OCI-LY1 (cell line): ENCODE results near the gene IFRD2.

Experiments
- H2AFZ ChIP-seq: fragments of 200-600 bp; sonication (generic), shearing (Covaris generic); 2 replicates; pipeline ENCODE4 v1.6.0; 2014; ENCODE audit warnings: antibody characterized with exemption, mild to moderate bottlenecking, low read length
- H3F3A ChIP-seq: fragments of 200-600 bp; sonication (generic), shearing (Covaris generic); 2 replicates; pipeline ENCODE4 v1.6.0; 2014; ENCODE audit warnings: mild to moderate bottlenecking, antibody characterized with exemption, low read length, moderate library complexity; ENCODE audit not compliant: insufficient read depth
- H3K27ac ChIP-seq: fragments of 200-600 bp; sonication (generic); 2 replicates; pipeline ENCODE4 v1.5.1; 2014; ENCODE audit warnings: low read length, mixed run types, mild to moderate bottlenecking, low read depth; ENCODE audit not compliant: poor library complexity, severe bottlenecking
- H3K27me3 ChIP-seq: fragments of 200-600 bp; sonication (generic); 2 replicates; pipeline ENCODE4 v1.6.0; 2014; ENCODE audit warnings: antibody characterized with exemption, mild to moderate bottlenecking, low read length, moderate library complexity; ENCODE audit not compliant: insufficient read depth
- H3K36me3 ChIP-seq: fragments of 200-600 bp; sonication (generic); 2 replicates; pipeline ENCODE4 v1.6.1; 2014; ENCODE audit warnings: mild to moderate bottlenecking, antibody characterized with exemption, low read length, moderate library complexity, mixed read lengths; ENCODE audit not compliant: insufficient read depth
- H3K4me1 ChIP-seq: fragments of 200-600 bp; sonication (generic); 2 replicates; pipeline ENCODE4 v1.5.1; 2014; ENCODE audit warnings: mild to moderate bottlenecking, low read length, moderate library complexity; ENCODE audit not compliant: insufficient read depth, severe bottlenecking
- H3K4me2 ChIP-seq: fragments of 200-600 bp; sonication (generic), shearing (Covaris generic); 2 replicates; pipeline ENCODE4 v1.6.1; 2014; ENCODE audit warnings: low read length
- H3K4me3 ChIP-seq: fragments of 200-600 bp; sonication (generic); 2 replicates; pipeline ENCODE4 v1.5.1; 2014; ENCODE audit warnings: low read length, low read depth, mild to moderate bottlenecking, mixed read lengths; ENCODE audit not compliant: poor library complexity, severe bottlenecking
- H3K79me2 ChIP-seq: fragments of 200-600 bp; shearing (Covaris generic); 2 replicates; pipeline ENCODE4 v1.6.1; 2016; ENCODE audit warnings: mixed run types, low read length, mixed read lengths; ENCODE audit not compliant: insufficient read depth
- H3K9ac ChIP-seq: fragments of 200-600 bp; sonication (generic), shearing (Covaris generic); 2 replicates; pipeline ENCODE4 v1.6.1; 2014; ENCODE audit warnings: mild to moderate bottlenecking, low read length, mixed read lengths
- H3K9me2 ChIP-seq: fragments of 200-600 bp; sonication (generic), shearing (Covaris generic); 2 replicates; pipeline ENCODE4 v1.6.1; 2014; ENCODE audit warnings: low read depth, mild to moderate bottlenecking, low read length, mixed read lengths
- H3K9me3 ChIP-seq: fragments of 200-600 bp; shearing (Covaris generic); 2 replicates; pipeline ENCODE4 v1.6.1; 2014; ENCODE audit warnings: low read length, mixed read lengths
- H4K20me1 ChIP-seq: fragments of 200-600 bp; sonication (generic), shearing (Covaris generic); 2 replicates; pipeline ENCODE4 v1.6.0; 2016; ENCODE audit warnings: mild to moderate bottlenecking, low read length; ENCODE audit not compliant: insufficient read depth
- CTCF ChIP-seq: fragments of 200-600 bp; sonication (generic), shearing (Covaris generic); IDR thresholded peaks from 2 replicates; pipeline ENCODE4 v1.5.1; 2017; ENCODE audit warnings: mild to moderate bottlenecking, antibody characterized with exemption, low read length, moderate library complexity, mixed read lengths
- EZH2 ChIP-seq: fragments of 200-600 bp; sonication (generic), shearing (Covaris generic); IDR thresholded peaks from 2 replicates; pipeline ENCODE4 v1.8.0; 2017; ENCODE audit warnings: borderline replicate concordance, mixed run types, mild to moderate bottlenecking, antibody characterized with exemption, low read length, moderate library complexity, mixed read lengths

The IFRD2 gene

GRCh38 chr3:50251220-50251619 is 41.0 kb downstream of the IFRD2 start:
- Histone ChIP-seq H2AFZ (no peak overlapping the region), H4K20me1 (no peaks in the 10 kb centered on the region), H3K9ac (no peak overlapping the region), H3F3A (no peaks in the 10 kb centered on the region), H3K27me3 (no peaks in the 10 kb centered on the region), H3K36me3 (peaks cover 38% of the 10 kb centered on the region; the same call in 1 of the 2 replicates), H3K9me3 (no peaks in the 10 kb centered on the region), H3K9me2 (no peaks in the 10 kb centered on the region), H3K79me2 (peaks cover 7% of the 10 kb centered on the region; the same call in 1 of the 2 replicates), H3K4me1 (peaks cover 14% of the 10 kb centered on the region), H3K4me2 (no peak overlapping the region), H3K27ac (no peak overlapping the region), H3K4me3 (no peak overlapping the region)
- TF ChIP-seq CTCF (no peak), EZH2 (no peak)

GRCh38 chr3:50250514-50250913 is 41.7 kb downstream of the IFRD2 start:
- Histone ChIP-seq H3K79me2 (peaks cover 7% of the 10 kb centered on the region; the same call in 1 of the 2 replicates), H3K4me3 (no peak overlapping the region), H4K20me1 (no peaks in the 10 kb centered on the region), H3K9me2 (no peaks in the 10 kb centered on the region), H3F3A (no peaks in the 10 kb centered on the region), H3K27ac (no peak overlapping the region), H3K4me2 (no peak overlapping the region), H3K9ac (no peak overlapping the region), H3K9me3 (no peaks in the 10 kb centered on the region), H3K27me3 (no peaks in the 10 kb centered on the region), H3K4me1 (peaks cover 21% of the 10 kb centered on the region), H2AFZ (no peak overlapping the region), H3K36me3 (peaks cover 35% of the 10 kb centered on the region; the same call in 1 of the 2 replicates)
- TF ChIP-seq EZH2 (no peak), CTCF (no peak)

- H3K36me3 ChIP-seq, result peaks cover 28% of the 10 kb centered on the region; the same call in 1 of the 2 replicates
- no peaks in the 10 kb centered on the region for H4K20me1 ChIP-seq
- H3K79me2 ChIP-seq, result peaks cover 7% of the 10 kb centered on the region; the same call in 1 of the 2 replicates
- H2AFZ ChIP-seq, result no peak overlapping the region
- no peak overlapping the region for H3K9ac ChIP-seq
- H3K9me2 ChIP-seq, result no peaks in the 10 kb centered on the region
- no peaks in the 10 kb centered on the region for H3K27me3 ChIP-seq
- H3F3A ChIP-seq, result no peaks in the 10 kb centered on the region
- no peaks in the 10 kb centered on the region for H3K9me3 ChIP-seq
- H3K27ac ChIP-seq, result no peak overlapping the region
- peaks cover 24% of the 10 kb centered on the region for H3K4me1 ChIP-seq
- H3K4me2 ChIP-seq, result no peak overlapping the region
- H3K4me3 ChIP-seq, result no peak overlapping the region
- TF ChIP-seq CTCF (no peak), EZH2 (no peak)
Measured at GRCh38 chr3:50249457-50249856, 42.8 kb downstream of the IFRD2 start.
